RWPE2 (cell line): ENCODE measurements around the gene GNAQ.

Experiments used
- ATAC-seq: fragments of 200-7000 bp; cut with Tn5 transposase; 3 replicates; pipeline ENCODE4 v1.9.1; 2021; ENCODE audit warnings: low read depth
- DNase-seq: peaks from one replicate; pipeline ENCODE4 v3.0.0-alpha.2; 2020; ENCODE audit warnings: low spot score
- H3K27ac ChIP-seq: fragments of 450-650 bp; 2 replicates; pipeline ENCODE4 v1.5.1; 2017; ENCODE audit warnings: mild to moderate bottlenecking; ENCODE audit not compliant: poor library complexity, severe bottlenecking
- H3K27me3 ChIP-seq: fragments of 250-450 bp; sonication (Bioruptor Pico); 2 replicates; pipeline ENCODE4 v1.5.1; 2021; ENCODE audit warnings: mild to moderate bottlenecking, moderate library complexity; ENCODE audit not compliant: insufficient read depth, poor library complexity, severe bottlenecking
- H3K36me3 ChIP-seq: fragments of 250-450 bp; sonication (Bioruptor Pico); 2 replicates; pipeline ENCODE4 v1.5.1; 2020; ENCODE audit warnings: low read depth, mild to moderate bottlenecking, moderate library complexity
- H3K4me1 ChIP-seq: fragments of 250-450 bp; sonication (Bioruptor Pico); 2 replicates; pipeline ENCODE4 v1.5.1; 2021; ENCODE audit warnings: mild to moderate bottlenecking, moderate library complexity; ENCODE audit not compliant: insufficient read depth, poor library complexity, severe bottlenecking
- H3K4me3 ChIP-seq: fragments of 250-450 bp; sonication (Bioruptor Pico); 2 replicates; pipeline ENCODE4 v1.5.1; 2021; ENCODE audit warnings: mild to moderate bottlenecking, moderate library complexity; ENCODE audit not compliant: severe bottlenecking
- H3K9me3 ChIP-seq: fragments of 250-450 bp; sonication (Bioruptor Pico); 2 replicates; pipeline ENCODE4 v1.5.1; 2021; ENCODE audit warnings: mild to moderate bottlenecking, moderate library complexity; ENCODE audit not compliant: severe bottlenecking
- TF ChIP-seq, protein P1 (sequence below): fragments of 450-650 bp; IDR thresholded peaks from one replicate; pipeline ENCODE4 v1.5.1; 2017; ENCODE audit warnings: mild to moderate bottlenecking, moderate library complexity; ENCODE audit not compliant: poor library complexity, severe bottlenecking

GNAQ gene

DNA sequence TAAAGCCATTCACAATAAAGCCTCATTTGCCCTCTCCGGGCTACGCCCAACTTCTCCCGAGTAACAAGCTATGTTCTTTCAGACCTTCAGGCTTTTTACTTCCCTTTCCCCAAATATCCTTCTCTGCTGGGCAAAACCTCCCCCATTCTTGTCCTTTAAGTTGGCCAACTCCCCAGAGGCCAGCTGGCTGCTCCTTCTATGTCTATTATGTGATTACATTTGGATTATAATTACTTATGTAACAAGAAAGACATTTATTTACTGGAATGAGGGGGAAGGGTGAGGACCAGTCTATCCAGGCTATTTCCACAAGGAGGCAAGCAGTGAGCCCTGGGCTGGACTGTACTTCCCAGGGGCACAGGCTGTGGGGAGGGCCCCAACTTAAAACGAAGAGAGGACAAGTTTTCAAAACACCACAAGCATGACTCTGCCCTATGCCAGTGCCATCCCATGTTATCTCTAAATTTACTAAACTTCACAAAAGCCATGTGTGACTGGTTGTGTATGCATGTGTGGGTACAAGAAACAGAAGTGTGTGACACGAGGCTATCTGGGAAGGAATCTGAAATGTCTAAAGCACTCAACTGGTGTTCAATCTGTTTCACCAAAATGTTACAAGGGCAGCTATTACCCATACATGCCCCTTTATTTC, 84.5 kb downstream of the GNAQ start:
- no peak overlapping the region for H3K4me3 ChIP-seq
- no peaks in the 10 kb centered on the region for H3K27me3 ChIP-seq
- H3K9me3 ChIP-seq = no peaks in the 10 kb centered on the region
- H3K27ac ChIP-seq = no peak overlapping the region
- peaks cover 20% of the 10 kb centered on the region for H3K4me1 ChIP-seq
- ATAC-seq (0 out of 3 replicates have a peak, but pooled peaks have one; percentile 12), DNase-seq (no peak)
- no peaks in the 10 kb centered on the region for H3K36me3 ChIP-seq
- TF ChIP-seq, protein P1, sequence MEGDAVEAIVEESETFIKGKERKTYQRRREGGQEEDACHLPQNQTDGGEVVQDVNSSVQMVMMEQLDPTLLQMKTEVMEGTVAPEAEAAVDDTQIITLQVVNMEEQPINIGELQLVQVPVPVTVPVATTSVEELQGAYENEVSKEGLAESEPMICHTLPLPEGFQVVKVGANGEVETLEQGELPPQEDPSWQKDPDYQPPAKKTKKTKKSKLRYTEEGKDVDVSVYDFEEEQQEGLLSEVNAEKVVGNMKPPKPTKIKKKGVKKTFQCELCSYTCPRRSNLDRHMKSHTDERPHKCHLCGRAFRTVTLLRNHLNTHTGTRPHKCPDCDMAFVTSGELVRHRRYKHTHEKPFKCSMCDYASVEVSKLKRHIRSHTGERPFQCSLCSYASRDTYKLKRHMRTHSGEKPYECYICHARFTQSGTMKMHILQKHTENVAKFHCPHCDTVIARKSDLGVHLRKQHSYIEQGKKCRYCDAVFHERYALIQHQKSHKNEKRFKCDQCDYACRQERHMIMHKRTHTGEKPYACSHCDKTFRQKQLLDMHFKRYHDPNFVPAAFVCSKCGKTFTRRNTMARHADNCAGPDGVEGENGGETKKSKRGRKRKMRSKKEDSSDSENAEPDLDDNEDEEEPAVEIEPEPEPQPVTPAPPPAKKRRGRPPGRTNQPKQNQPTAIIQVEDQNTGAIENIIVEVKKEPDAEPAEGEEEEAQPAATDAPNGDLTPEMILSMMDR = no peak

DNA sequence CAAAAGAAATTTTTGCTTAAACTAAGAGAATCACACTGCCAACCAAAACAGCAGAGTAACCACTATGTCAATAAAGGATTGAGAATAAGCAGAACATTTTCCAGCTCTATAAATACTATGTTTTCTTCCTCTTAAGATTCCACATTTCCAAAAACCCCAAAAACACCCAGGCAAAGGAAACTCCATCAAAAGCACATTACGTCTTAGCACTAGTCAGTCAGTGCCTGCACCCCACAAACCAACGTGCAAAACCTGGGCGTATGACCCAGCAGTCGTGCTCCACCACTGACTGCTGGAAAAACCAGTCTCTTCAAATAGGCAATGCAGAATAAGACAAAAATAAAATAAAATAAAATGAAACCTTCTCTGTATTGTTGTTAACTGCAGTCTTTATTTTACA, 85.3 kb downstream of the GNAQ start:
- Histone ChIP-seq H3K27ac (no peak overlapping the region), H3K4me1 (peaks cover 20% of the 10 kb centered on the region), H3K9me3 (no peaks in the 10 kb centered on the region), H3K27me3 (no peaks in the 10 kb centered on the region), H3K4me3 (no peak overlapping the region), H3K36me3 (no peaks in the 10 kb centered on the region)
- ATAC-seq (no peak; the same call in 2 of the 3 replicates), DNase-seq (no peak)
- TF ChIP-seq, protein P1 = no peak

DNA sequence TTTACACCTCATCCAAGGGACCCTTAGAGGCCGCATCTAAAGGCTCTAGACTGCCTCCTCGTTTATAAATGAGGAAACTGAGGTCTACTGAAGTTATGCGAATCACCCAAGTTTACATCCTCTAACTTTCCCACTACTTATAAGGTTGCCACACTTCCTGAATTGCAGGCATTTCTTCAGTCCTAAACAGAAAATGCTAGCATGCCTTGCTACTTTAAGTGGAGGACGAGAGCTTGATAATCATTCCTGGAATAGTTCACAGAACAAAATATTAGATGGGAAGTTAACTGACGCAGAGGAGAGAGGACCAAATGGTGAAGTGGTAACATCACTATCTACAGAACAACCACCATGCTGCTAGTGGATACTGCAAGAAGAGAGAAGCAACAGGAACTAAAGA, 85.8 kb downstream of the GNAQ start:
- no peak for ATAC-seq
- DNase-seq = no peak
- Histone ChIP-seq H3K36me3 (no peaks in the 10 kb centered on the region), H3K4me1 (peaks cover 20% of the 10 kb centered on the region), H3K27me3 (no peaks in the 10 kb centered on the region), H3K9me3 (no peaks in the 10 kb centered on the region), H3K27ac (no peak overlapping the region), H3K4me3 (no peak overlapping the region)
- TF ChIP-seq, protein P1 = no peak

GRCh38 chr9:77944556-77945243, 86.9 kb downstream of the GNAQ start:
- Histone ChIP-seq H3K4me3 (no peak overlapping the region), H3K27ac (no peak overlapping the region), H3K4me1 (peaks cover 20% of the 10 kb centered on the region), H3K36me3 (no peaks in the 10 kb centered on the region), H3K9me3 (no peaks in the 10 kb centered on the region), H3K27me3 (no peaks in the 10 kb centered on the region)
- no peak; the same call in 2 of the 3 replicates for ATAC-seq
- no peak for DNase-seq
- TF ChIP-seq, protein P1 = no peak

- no peak for DNase-seq
- no peak overlapping the region for H3K4me3 ChIP-seq
- peaks cover 20% of the 10 kb centered on the region for H3K4me1 ChIP-seq
- TF ChIP-seq, protein P1 = no peak
- H3K27me3 ChIP-seq = no peaks in the 10 kb centered on the region
- H3K27ac ChIP-seq = no peak overlapping the region
- no peak for ATAC-seq
- H3K9me3 ChIP-seq = no peaks in the 10 kb centered on the region
- H3K36me3 ChIP-seq = no peaks in the 10 kb centered on the region
These were observed 88.6 kb downstream of the GNAQ start for GRCh38 chr9:77943057-77943456.
